ENCODE results near the gene PTPN13.

PTPN13 gene

GRCh38 chr4:86593688-86594558 lies at the start of gene PTPN13:
Gene PTPN13, plus strand, starts transcription at chr4:86594315. Its CDS starts 40,942 bp downstream, at chr4:86635257.
- DNase-seq, result peak; percentile 79

GRCh38 chr4:86547140-86547539 lies 47.0 kb upstream of the PTPN13 start:
- DNase-seq, result no peak

GRCh38 chr4:86549163-86549788 lies 44.8 kb upstream of the PTPN13 start:
- DNase-seq, result no peak

GRCh38 chr4:86551387-86551786 lies 42.7 kb upstream of the PTPN13 start:
- DNase-seq, result no peak

- no peak for DNase-seq
These were observed 39.5 kb upstream of the PTPN13 start for GRCh38 chr4:86554646-86555045.

- no peak for DNase-seq
These were observed 37.2 kb upstream of the PTPN13 start for GRCh38 chr4:86556791-86557415.

- no peak for DNase-seq
These were observed 36.6 kb upstream of the PTPN13 start for GRCh38 chr4:86557526-86557925.

- DNase-seq, result no peak
These were observed 35.9 kb upstream of the PTPN13 start for GRCh38 chr4:86558258-86558657.

GRCh38 chr4:86558797-86559196 lies 35.3 kb upstream of the PTPN13 start:
- no peak for DNase-seq

- DNase-seq, result no peak
These were observed 33.7 kb upstream of the PTPN13 start for GRCh38 chr4:86560447-86560846.

- no peak for DNase-seq
These were observed 32.9 kb upstream of the PTPN13 start for GRCh38 chr4:86561256-86561655.

GRCh38 chr4:86563416-86563815 lies 30.7 kb upstream of the PTPN13 start:
- no peak for DNase-seq

- DNase-seq, result no peak
These were observed 29.3 kb upstream of the PTPN13 start for GRCh38 chr4:86564795-86565194.

- no peak for DNase-seq
These were observed 28.5 kb upstream of the PTPN13 start for GRCh38 chr4:86565651-86566050.

GRCh38 chr4:86569103-86569870 lies 24.8 kb upstream of the PTPN13 start:
- DNase-seq, result no peak

- DNase-seq, result no peak
These were observed 14.2 kb upstream of the PTPN13 start for GRCh38 chr4:86579941-86580340.

GRCh38 chr4:86582410-86582809 lies 11.7 kb upstream of the PTPN13 start:
- no peak for DNase-seq

- DNase-seq, result no peak
These were observed 7.9 kb upstream of the PTPN13 start for GRCh38 chr4:86586160-86586572.

- no peak for DNase-seq
These were observed 7.3 kb upstream of the PTPN13 start for GRCh38 chr4:86586626-86587380.

- no peak for DNase-seq
These were observed 6.6 kb upstream of the PTPN13 start for GRCh38 chr4:86587381-86588140.

- DNase-seq, result no peak
These were observed 1.4 kb upstream of the PTPN13 start for GRCh38 chr4:86592553-86593249.
